Lower leg skin (tissue), 3 donors: ENCODE results near the gene VDR.

Experiments used
- CTCF ChIP-seq, 3 donors: fragments of 450-650 bp; IDR thresholded peaks; one replicate each; pipeline ENCODE4 v1.5.1; 2016; ENCODE audit warnings: antibody characterized with exemption in 3 of 3, mild to moderate bottlenecking in 3 of 3, moderate library complexity in 2 of 3
- POLR2A ChIP-seq, 2 donors: fragments of 450-650 bp; IDR thresholded peaks; one replicate each; pipeline ENCODE4 v1.6.1; 2016 to 2017; ENCODE audit warnings: antibody characterized with exemption in 2 of 2, mild to moderate bottlenecking in 1 of 2, moderate library complexity in 1 of 2

- TF ChIP-seq CTCF (IDR thresholded peaks at IDR 0.05) (no peak), POLR2A (IDR thresholded peaks at IDR 0.05) (no peak)
These were observed 10.7 kb downstream of the VDR start for GRCh38 chr12:47894068-47894467.
